CD14-positive monocyte (primary cell): ENCODE measurements around the gene FAM174B. TPM values are rescaled to one million over a fixed set of nuclear protein-coding genes. Genes with fewer than 3 reads are reported as not detected.

Experiments
- DNase-seq, 3 donors: peaks; one replicate each; pipeline ENCODE4 v3.0.0-alpha.2; 2011 to 2022
- H2AFZ ChIP-seq: 2 replicates; pipeline ENCODE4 v1.6.0; 2012; ENCODE audit warnings: mild to moderate bottlenecking, low read depth, low read length, inconsistent platforms; ENCODE audit not compliant: insufficient read depth, poor library complexity, severe bottlenecking
- H3K27ac ChIP-seq, 2 donors: 1 replicate in 1 of 2; 2 replicates in 1 of 2; pipeline ENCODE4 v1.5.1; 2012 to 2013; ENCODE audit warnings: low read length in 2 of 2, control low read depth in 1 of 2, inconsistent platforms in 1 of 2, low read depth in 1 of 2, mild to moderate bottlenecking in 1 of 2
- H3K27me3 ChIP-seq, 2 donors: one replicate each; pipeline versions ENCODE4 v1.6.0 to v1.6.1; 2011 to 2013; ENCODE audit warnings: low read length in 2 of 2; ENCODE audit not compliant: control insufficient read depth in 2 of 2, insufficient read depth in 2 of 2
- H3K36me3 ChIP-seq, 2 donors: replicated peaks in 1 of 2; 1 replicate in 1 of 2; 2 replicates in 1 of 2; pipeline versions ENCODE4 v1.5.1 to v1.6.1; 2012 to 2013; ENCODE audit warnings: low read length in 2 of 2, control low read depth in 1 of 2, inconsistent platforms in 1 of 2, mild to moderate bottlenecking in 1 of 2; ENCODE audit not compliant: insufficient read depth in 2 of 2, control insufficient read depth in 1 of 2
- H3K4me1 ChIP-seq, 2 donors: 1 replicate in 1 of 2; 2 replicates in 1 of 2; pipeline versions ENCODE4 v1.5.1 to v1.6.1; 2012 to 2013; ENCODE audit warnings: low read length in 2 of 2, control low read depth in 1 of 2, inconsistent platforms in 1 of 2, mild to moderate bottlenecking in 1 of 2, moderate library complexity in 1 of 2; ENCODE audit not compliant: insufficient read depth in 2 of 2, control insufficient read depth in 1 of 2
- H3K4me2 ChIP-seq: replicated peaks from 2 replicates; pipeline ENCODE3; 2012; ENCODE audit warnings: low read length, moderate library complexity, mild to moderate bottlenecking; ENCODE audit not compliant: poor library complexity, severe bottlenecking; ENCODE audit errors: extremely low read depth
- H3K4me3 ChIP-seq, 3 experiments: fragments of 200-600 bp in 1 of 3; sonication (generic) in 1 of 3; replicated peaks in 1 of 3; 1 replicate in 2 of 3; 2 replicates in 1 of 3; pipeline ENCODE4 v1.5.1; 2011 to 2013; ENCODE audit warnings: low read length in 3 of 3, mild to moderate bottlenecking in 3 of 3, control low read depth in 2 of 3, low read depth in 2 of 3, inconsistent platforms in 1 of 3, moderate library complexity in 1 of 3
- H3K79me2 ChIP-seq: 2 replicates; pipeline ENCODE4 v1.6.0; 2012; ENCODE audit warnings: mild to moderate bottlenecking, control low read depth, inconsistent platforms, low read length, moderate library complexity; ENCODE audit not compliant: insufficient read depth
- H3K9ac ChIP-seq: 2 replicates; pipeline ENCODE4 v1.6.0; 2017; ENCODE audit warnings: low read length, mild to moderate bottlenecking; ENCODE audit not compliant: insufficient read depth, poor library complexity, severe bottlenecking
- H3K9me3 ChIP-seq, 2 donors: replicated peaks in 1 of 2; 1 replicate in 1 of 2; 2 replicates in 1 of 2; pipeline versions ENCODE4 v1.5.1 to v1.6.1; 2012 to 2013; ENCODE audit warnings: low read length in 2 of 2, control low read depth in 1 of 2; ENCODE audit not compliant: control insufficient read depth in 1 of 2, insufficient read depth in 1 of 2
- H4K20me1 ChIP-seq: 2 replicates; pipeline ENCODE4 v1.6.0; 2012; ENCODE audit warnings: mild to moderate bottlenecking, low read length, control low read depth, moderate library complexity; ENCODE audit not compliant: insufficient read depth
- H3K27ac Mint-ChIP-seq, 7 donors: one replicate each; pipeline ENCODE4 v1.8.0; 2020; ENCODE audit warnings: mild to moderate bottlenecking in 7 of 7, mixed read lengths in 7 of 7, moderate library complexity in 6 of 7, inconsistent platforms in 2 of 7
- H3K27me3 Mint-ChIP-seq, 3 donors: one replicate each; pipeline ENCODE4 v1.8.0; 2021 to 2022; ENCODE audit warnings: low read depth in 3 of 3, mild to moderate bottlenecking in 3 of 3, mixed read lengths in 3 of 3, moderate library complexity in 3 of 3, inconsistent platforms in 1 of 3
- H3K36me3 Mint-ChIP-seq, 2 donors: one replicate each; pipeline ENCODE4 v1.8.0; 2020; ENCODE audit warnings: mixed read lengths in 2 of 2, inconsistent platforms in 1 of 2, mild to moderate bottlenecking in 1 of 2
- H3K4me1 Mint-ChIP-seq: one replicate; pipeline ENCODE4 v1.8.0; 2020; ENCODE audit warnings: mild to moderate bottlenecking, mixed read lengths
- H3K4me3 Mint-ChIP-seq, 2 donors: one replicate each; pipeline ENCODE4 v1.8.0; 2020; ENCODE audit warnings: mild to moderate bottlenecking in 2 of 2, mixed read lengths in 2 of 2, moderate library complexity in 1 of 2
- H3K9me3 Mint-ChIP-seq, 7 donors: one replicate each; pipeline ENCODE4 v1.8.0; 2020 to 2022; ENCODE audit warnings: mixed read lengths in 7 of 7, mild to moderate bottlenecking in 6 of 7, moderate library complexity in 6 of 7, inconsistent platforms in 2 of 7
- CTCF ChIP-seq: fragments of 200-600 bp; IDR thresholded peaks from one replicate; pipeline ENCODE4 v1.8.0; 2022; ENCODE audit warnings: antibody characterized with exemption, mild to moderate bottlenecking
- WGBS: methylation state at CpG from one replicate; pipeline ENCODE4 v1.1.5; 2013; ENCODE audit warnings: missing lambda C conversion rate; ENCODE audit not compliant: insufficient coverage; 5-methylcytosine and 5-hydroxymethylcytosine counted together
- intact Hi-C, 2 donors: fragments of 100-400 bp; cut with micrococcal nuclease; formaldehyde crosslinking; loops; one replicate each; pipeline versions ENCODE4 v1.15.0 to v1.15.1; 2023
- polyA plus RNA-seq, 3 donors: library from polyadenylated mRNA; depleted of rRNA in 1 of 3; unstranded in 2 of 3; stranded (reverse) in 1 of 3; fragments of 300-500 nt in 2 of 3; fragments of >200 nt in 1 of 3; fragmentation: Illumina TruSeq in 2 of 3; gene quantifications; 1 replicate in 2 of 3; 2 replicates in 1 of 3; pipeline ENCODE4 v1.2.3, GENCODE V29; 2012 to 2021

The FAM174B gene
- polyA plus RNA-seq, 3 donors: 2.2 to 4.7 (median 3.2) TPM

GRCh38 chr15:92623435-92623834, 32.1 kb downstream of the FAM174B start:
- 98% methylated on average over 12 of the region's 14 CpGs for WGBS
- Mint-ChIP-seq H3K9me3 (peaks cover 0 to 2% (median 0%) of the 10 kb centered on the region in 7 donors), H3K27me3 (peaks cover 0 to 2% (median 0%) of the 10 kb centered on the region in 3 donors), H3K4me3 (no peak overlapping the region), H3K4me1 (no peaks in the 10 kb centered on the region), H3K27ac (peak overlapping the region in 1 of 7 donors; percentile 34), H3K36me3 (no peaks in the 10 kb centered on the region)
- H2AFZ ChIP-seq: no peak overlapping the region
- no peaks in the 10 kb centered on the region for H3K36me3 ChIP-seq
- TF ChIP-seq CTCF: no peak
- H3K9ac ChIP-seq: no peak overlapping the region
- H3K27me3 ChIP-seq: no peaks in the 10 kb centered on the region
- no peak overlapping the region for H3K4me3 ChIP-seq
- H3K79me2 ChIP-seq: no peaks in the 10 kb centered on the region
- no peaks in the 10 kb centered on the region for H4K20me1 ChIP-seq
- intact Hi-C loops: no loop called here
- H3K4me1 ChIP-seq: no peaks in the 10 kb centered on the region
- H3K9me3 ChIP-seq: no peaks in the 10 kb centered on the region
- no peak for DNase-seq
- no peak overlapping the region for H3K27ac ChIP-seq
- H3K4me2 ChIP-seq: no peak overlapping the region

- no peak for DNase-seq
- Histone ChIP-seq H3K4me3 (no peak overlapping the region), H3K4me1 (no peaks in the 10 kb centered on the region), H3K36me3 (no peaks in the 10 kb centered on the region), H2AFZ (no peak overlapping the region), H4K20me1 (no peaks in the 10 kb centered on the region), H3K79me2 (no peaks in the 10 kb centered on the region), H3K27ac (no peak overlapping the region), H3K9me3 (no peaks in the 10 kb centered on the region), H3K27me3 (no peaks in the 10 kb centered on the region), H3K9ac (no peak overlapping the region), H3K4me2 (no peak overlapping the region)
- intact Hi-C loops: no loop called here
- Mint-ChIP-seq H3K27me3 (peaks cover 0 to 2% (median 0%) of the 10 kb centered on the region in 3 donors), H3K36me3 (no peaks in the 10 kb centered on the region), H3K4me1 (no peaks in the 10 kb centered on the region), H3K4me3 (no peak overlapping the region), H3K27ac (no peak overlapping the region), H3K9me3 (peaks cover 0 to 2% (median 0%) of the 10 kb centered on the region in 7 donors)
- no peak for TF ChIP-seq CTCF
- 98% methylated on average over 19 of the region's 19 CpGs for WGBS
Observed at GRCh38 chr15:92621972-92622533, 33.5 kb downstream of the FAM174B start.
